HG03571 (cell line): Measurements from ENCODE around the gene CCN5.

Experiments used
- ATAC-seq: cut with Tn5 transposase; IDR thresholded peaks from one replicate; pipeline ENCODE4 v1.9.1; 2021; ENCODE audit not compliant: unreplicated experiment

Gene CCN5

GRCh38 chr20:44715499-44716308 lies 535 bp downstream of the CCN5 start:
- ATAC-seq, result no peak

GRCh38 chr20:44716309-44717106 lies 1.3 kb downstream of the CCN5 start:
- ATAC-seq, result no peak

- ATAC-seq, result no peak
These were observed 2.8 kb downstream of the CCN5 start for GRCh38 chr20:44717986-44718385.

- no peak for ATAC-seq
These were observed 4.7 kb downstream of the CCN5 start for GRCh38 chr20:44719841-44720240.

- no peak for ATAC-seq
These were observed 5.4 kb downstream of the CCN5 start for GRCh38 chr20:44720621-44720996.

GRCh38 chr20:44720997-44721784 lies 6.0 kb downstream of the CCN5 start:
- no peak for ATAC-seq

- no peak for ATAC-seq
These were observed 6.6 kb downstream of the CCN5 start for GRCh38 chr20:44721785-44722054.

GRCh38 chr20:44722990-44723389 lies 7.8 kb downstream of the CCN5 start:
- no peak for ATAC-seq

- no peak for ATAC-seq
These were observed 8.2 kb downstream of the CCN5 start for GRCh38 chr20:44723391-44723790.

- ATAC-seq, result no peak
These were observed 8.7 kb downstream of the CCN5 start for GRCh38 chr20:44723798-44724362.

GRCh38 chr20:44724423-44725091 lies 9.4 kb downstream of the CCN5 start:
- no peak for ATAC-seq

GRCh38 chr20:44725837-44726236 lies 10.7 kb downstream of the CCN5 start:
- no peak for ATAC-seq

- no peak for ATAC-seq
These were observed 11.9 kb downstream of the CCN5 start for GRCh38 chr20:44727039-44727438.

GRCh38 chr20:44727651-44728050 lies 12.5 kb downstream of the CCN5 start:
- no peak for ATAC-seq

- ATAC-seq, result no peak
These were observed 13.8 kb downstream of the CCN5 start for GRCh38 chr20:44728801-44729443.

GRCh38 chr20:44730441-44730840 lies 15.3 kb downstream of the CCN5 start:
- no peak for ATAC-seq

GRCh38 chr20:44731657-44732056 lies 16.5 kb downstream of the CCN5 start:
- no peak for ATAC-seq

GRCh38 chr20:44732327-44732726 lies 17.2 kb downstream of the CCN5 start:
- no peak for ATAC-seq

- no peak for ATAC-seq
These were observed 18.3 kb downstream of the CCN5 start for GRCh38 chr20:44733341-44734069.

GRCh38 chr20:44734938-44735337 lies 19.8 kb downstream of the CCN5 start:
- ATAC-seq, result no peak
